Fibroblast of mammary gland (primary cell): ENCODE results near the gene TEAD1.

Experiments used
- DNase-seq: peaks from one replicate; pipeline ENCODE4 v3.0.0-alpha.2; 2010; ENCODE audit warnings: low read depth
- H3K4me3 ChIP-seq: 2 replicates; pipeline ENCODE4 v1.5.1; 2011; ENCODE audit warnings: low read depth, mild to moderate bottlenecking, low read length, moderate library complexity; ENCODE audit not compliant: control insufficient read depth
- CTCF ChIP-seq: conservative IDR thresholded peaks from 2 replicates; pipeline ENCODE4 v1.5.1; 2011; ENCODE audit warnings: low read depth, low read length, inconsistent platforms; ENCODE audit not compliant: control insufficient read depth, insufficient read depth

TEAD1 gene

GRCh38 chr11:12735262-12735661 lies 61.0 kb downstream of the TEAD1 start:
- H3K4me3 ChIP-seq = no peak overlapping the region
- TF ChIP-seq CTCF = no peak

GRCh38 chr11:12737024-12737423 lies 62.8 kb downstream of the TEAD1 start:
- no peak overlapping the region for H3K4me3 ChIP-seq
- no peak for DNase-seq
- no peak for TF ChIP-seq CTCF

More at GRCh38 chr11:12735262-12735661, 61.0 kb downstream of the TEAD1 start:
- DNase-seq = no peak

GRCh38 chr11:12741671-12742216 lies 67.5 kb downstream of the TEAD1 start:
- TF ChIP-seq CTCF = no peak
- no peak overlapping the region for H3K4me3 ChIP-seq
- DNase-seq = no peak

GRCh38 chr11:12743834-12744449 lies 69.7 kb downstream of the TEAD1 start:
- no peak for DNase-seq
- H3K4me3 ChIP-seq = no peak overlapping the region
- no peak for TF ChIP-seq CTCF

- H3K4me3 ChIP-seq = no peak overlapping the region
- no peak for TF ChIP-seq CTCF
- no peak for DNase-seq
Observed at GRCh38 chr11:12744826-12745502, 70.7 kb downstream of the TEAD1 start.

- H3K4me3 ChIP-seq = no peak overlapping the region
- no peak for DNase-seq
- no peak for TF ChIP-seq CTCF
Observed at GRCh38 chr11:12745787-12746186, 71.6 kb downstream of the TEAD1 start.

GRCh38 chr11:12746593-12747097 lies 72.4 kb downstream of the TEAD1 start:
- DNase-seq = peak; percentile 88
- TF ChIP-seq CTCF = peak; percentile 9
- H3K4me3 ChIP-seq = no peak overlapping the region
